SU-DHL-6 (cell line): ENCODE data around the gene SOCS1.
"Not testable (repeated sequence)": the region's sequence is repeated elsewhere in the genome, so short reads cannot be mapped to it uniquely, and the experiment has no call there.

ENCODE experiments used
- H2AFZ ChIP-seq: fragments of 200-600 bp; sonication (generic); 2 replicates; pipeline ENCODE4 v1.6.1; 2014; ENCODE audit warnings: low read depth, mild to moderate bottlenecking, moderate library complexity, mixed read lengths, antibody characterized with exemption, low read length; ENCODE audit not compliant: severe bottlenecking
- H3F3A ChIP-seq: fragments of 200-600 bp; shearing (Covaris generic); 2 replicates; pipeline ENCODE4 v1.6.0; 2016; ENCODE audit warnings: antibody characterized with exemption, mild to moderate bottlenecking; ENCODE audit not compliant: insufficient read depth
- H3K27ac ChIP-seq: fragments of 200-600 bp; sonication (generic); 2 replicates; pipeline ENCODE4 v1.5.1; 2016; ENCODE audit warnings: low read depth, mild to moderate bottlenecking, low read length, moderate library complexity, mixed read lengths
- H3K27me3 ChIP-seq: fragments of 200-600 bp; sonication (generic), shearing (Covaris generic); 2 replicates; pipeline ENCODE4 v1.6.0; 2014; ENCODE audit warnings: mild to moderate bottlenecking, low read length
- H3K36me3 ChIP-seq: fragments of 200-600 bp; sonication (generic); 2 replicates; pipeline ENCODE4 v1.6.1; 2014; ENCODE audit warnings: mild to moderate bottlenecking, low read length, mixed read lengths
- H3K4me2 ChIP-seq: fragments of 300-600, 200-600 bp; shearing (Covaris generic), sonication (generic); 2 replicates; pipeline ENCODE4 v1.6.0; 2014; ENCODE audit warnings: low read length, low read depth, mild to moderate bottlenecking; ENCODE audit not compliant: poor library complexity, severe bottlenecking
- H3K4me3 ChIP-seq: fragments of 200-600 bp; sonication (generic); 2 replicates; pipeline ENCODE4 v1.5.1; 2014; ENCODE audit warnings: antibody characterized with exemption, low read length, mild to moderate bottlenecking, mixed read lengths; ENCODE audit not compliant: insufficient read depth, poor library complexity, severe bottlenecking
- H3K79me2 ChIP-seq: fragments of 200-600 bp; sonication (generic); 2 replicates; pipeline ENCODE4 v1.6.1; 2014; ENCODE audit warnings: mild to moderate bottlenecking, low read length, moderate library complexity; ENCODE audit not compliant: insufficient read depth
- H3K9ac ChIP-seq: fragments of 200-600 bp; sonication (generic); 2 replicates; pipeline ENCODE4 v1.7.0; 2014; ENCODE audit warnings: mild to moderate bottlenecking, low read length
- H3K9me2 ChIP-seq: fragments of 200-600 bp; sonication (generic); replicated peaks from 2 replicates; pipeline ENCODE4 v1.6.1; 2014; ENCODE audit warnings: low read length; ENCODE audit not compliant: insufficient read depth
- H3K9me3 ChIP-seq: fragments of 200-600 bp; sonication (generic); 2 replicates; pipeline ENCODE4 v1.6.1; 2014; ENCODE audit warnings: low read length, mixed read lengths; ENCODE audit not compliant: insufficient read depth
- H4K20me1 ChIP-seq: fragments of 200-600 bp; sonication (generic); 2 replicates; pipeline ENCODE4 v1.6.1; 2014; ENCODE audit warnings: low read depth, mild to moderate bottlenecking, antibody characterized with exemption, low read length, moderate library complexity, mixed read lengths
- EZH2phosphoT487 ChIP-seq: fragments of 200-600 bp; sonication (generic), shearing (Covaris generic); conservative IDR thresholded peaks from 2 replicates; pipeline ENCODE4 v1.6.1; 2018; ENCODE audit warnings: mild to moderate bottlenecking, antibody characterized with exemption, low read length, moderate library complexity, mixed read lengths
- TF ChIP-seq, protein P1 (sequence below): fragments of 200-600 bp; sonication (generic); IDR thresholded peaks from one replicate; pipeline ENCODE4 v1.5.1; 2017; ENCODE audit warnings: antibody characterized with exemption, mild to moderate bottlenecking, low read length, moderate library complexity; ENCODE audit not compliant: insufficient read depth, poor library complexity, severe bottlenecking

SOCS1 gene

DNA sequence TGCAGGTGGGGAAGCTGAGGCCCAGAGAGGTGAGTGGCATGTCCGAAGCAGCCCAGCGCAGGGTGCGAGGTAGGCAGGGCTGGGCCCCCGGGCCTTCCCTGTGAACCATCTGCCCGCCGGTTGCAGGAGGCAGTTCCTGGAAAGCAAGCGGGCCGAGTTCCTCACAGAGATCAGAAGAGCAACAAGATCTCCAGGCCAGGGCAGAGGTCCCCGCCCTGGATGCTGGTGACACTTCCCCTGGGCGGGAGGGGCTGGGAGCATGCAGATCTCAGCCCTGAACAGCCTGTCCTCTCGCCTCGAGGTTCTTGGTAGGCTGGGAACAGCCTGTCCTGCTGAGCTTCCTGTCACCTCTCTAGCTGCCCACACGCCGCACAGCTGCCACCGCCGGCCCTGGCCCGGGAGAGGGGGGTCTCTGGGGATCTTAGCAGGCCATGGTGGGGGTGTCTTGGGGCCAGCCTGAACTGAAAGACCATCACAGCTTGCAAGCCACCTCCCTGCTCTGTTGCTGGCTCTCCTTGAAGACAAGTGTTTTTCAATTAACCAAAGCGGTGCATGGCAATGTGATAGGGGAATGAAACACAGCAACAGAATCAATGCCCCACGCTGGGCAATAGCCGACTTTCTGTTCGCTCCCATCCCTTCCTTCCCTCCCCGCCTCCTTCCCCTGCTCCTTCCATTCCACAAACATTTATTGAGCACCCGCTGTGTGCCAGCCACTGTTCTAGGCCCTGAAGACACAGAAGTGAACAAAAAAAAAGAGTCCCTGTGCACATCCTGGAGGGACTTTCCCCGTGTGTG, 31.7 kb downstream of the SOCS1 start:
- TF ChIP-seq, protein P1, sequence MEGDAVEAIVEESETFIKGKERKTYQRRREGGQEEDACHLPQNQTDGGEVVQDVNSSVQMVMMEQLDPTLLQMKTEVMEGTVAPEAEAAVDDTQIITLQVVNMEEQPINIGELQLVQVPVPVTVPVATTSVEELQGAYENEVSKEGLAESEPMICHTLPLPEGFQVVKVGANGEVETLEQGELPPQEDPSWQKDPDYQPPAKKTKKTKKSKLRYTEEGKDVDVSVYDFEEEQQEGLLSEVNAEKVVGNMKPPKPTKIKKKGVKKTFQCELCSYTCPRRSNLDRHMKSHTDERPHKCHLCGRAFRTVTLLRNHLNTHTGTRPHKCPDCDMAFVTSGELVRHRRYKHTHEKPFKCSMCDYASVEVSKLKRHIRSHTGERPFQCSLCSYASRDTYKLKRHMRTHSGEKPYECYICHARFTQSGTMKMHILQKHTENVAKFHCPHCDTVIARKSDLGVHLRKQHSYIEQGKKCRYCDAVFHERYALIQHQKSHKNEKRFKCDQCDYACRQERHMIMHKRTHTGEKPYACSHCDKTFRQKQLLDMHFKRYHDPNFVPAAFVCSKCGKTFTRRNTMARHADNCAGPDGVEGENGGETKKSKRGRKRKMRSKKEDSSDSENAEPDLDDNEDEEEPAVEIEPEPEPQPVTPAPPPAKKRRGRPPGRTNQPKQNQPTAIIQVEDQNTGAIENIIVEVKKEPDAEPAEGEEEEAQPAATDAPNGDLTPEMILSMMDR: no peak
- TF ChIP-seq EZH2phosphoT487: no peak
- Histone ChIP-seq H2AFZ (no peak overlapping the region), H3K36me3 (no peaks in the 10 kb centered on the region), H3K9me3 (no peaks in the 10 kb centered on the region), H3K79me2 (no peaks in the 10 kb centered on the region), H3K9me2 (no peaks in the 10 kb centered on the region), H3K4me3 (no peak overlapping the region), H3K27me3 (no peaks in the 10 kb centered on the region), H3K4me2 (no peak overlapping the region), H4K20me1 (no peaks in the 10 kb centered on the region), H3F3A (no peaks in the 10 kb centered on the region), H3K27ac (no peak overlapping the region), H3K9ac (no peak overlapping the region)

DNA sequence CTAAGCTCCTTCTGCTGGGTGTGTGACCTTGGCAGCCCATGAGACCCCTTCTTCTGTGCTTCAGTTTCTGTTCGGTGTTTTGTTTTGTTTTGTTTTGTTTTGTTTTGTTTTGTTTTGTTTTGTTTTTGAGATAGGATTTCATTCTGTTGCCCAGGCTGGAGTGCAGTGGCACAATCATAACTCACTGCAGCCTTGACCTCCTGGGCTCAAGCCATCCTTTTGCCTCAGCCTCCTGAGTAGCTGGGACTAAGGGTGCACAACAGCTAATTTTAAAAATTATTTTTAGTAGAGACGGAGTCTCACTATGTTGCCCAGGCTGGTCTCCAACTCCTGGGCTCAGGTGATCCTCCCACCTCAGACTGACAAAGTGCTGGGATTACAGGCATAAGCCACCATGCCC, 35.5 kb downstream of the SOCS1 start:
- not testable (repeated sequence) for H3K4me3 ChIP-seq, H4K20me1 ChIP-seq, H2AFZ ChIP-seq, H3K4me2 ChIP-seq, H3F3A ChIP-seq, H3K9ac ChIP-seq, H3K9me2 ChIP-seq, H3K36me3 ChIP-seq, H3K27me3 ChIP-seq, H3K9me3 ChIP-seq, H3K79me2 ChIP-seq, H3K27ac ChIP-seq

DNA sequence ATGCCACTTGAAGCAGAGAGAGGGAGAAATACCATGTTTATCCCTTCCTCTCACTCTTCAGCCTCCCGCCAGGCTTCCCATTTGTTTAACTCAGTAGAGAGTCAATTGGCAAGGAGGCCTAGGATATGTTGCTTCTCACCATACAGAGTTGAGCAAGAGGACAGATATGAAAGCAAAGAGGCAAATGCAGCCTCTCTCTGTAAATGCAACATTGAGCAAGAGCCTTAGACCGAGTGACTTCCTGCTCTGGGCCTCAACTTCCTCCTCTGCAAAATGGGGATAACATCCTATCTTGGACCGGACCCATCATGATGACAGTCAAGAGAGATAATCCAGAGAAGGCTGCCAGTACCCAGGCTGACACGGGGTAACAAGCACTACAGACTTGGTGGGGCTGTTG, 36.8 kb downstream of the SOCS1 start:
- no peak overlapping the region for H3K27ac ChIP-seq
- H3K27me3 ChIP-seq: no peaks in the 10 kb centered on the region
- H3K36me3 ChIP-seq: no peaks in the 10 kb centered on the region; the same call in 1 of the 2 replicates
- no peaks in the 10 kb centered on the region for H3K9me2 ChIP-seq
- no peaks in the 10 kb centered on the region for H3F3A ChIP-seq
- H4K20me1 ChIP-seq: no peaks in the 10 kb centered on the region
- TF ChIP-seq EZH2phosphoT487: no peak
- TF ChIP-seq, protein P1: no peak
- H3K79me2 ChIP-seq: no peaks in the 10 kb centered on the region
- H3K4me3 ChIP-seq: no peak overlapping the region
- H3K9me3 ChIP-seq: peaks cover 9% of the 10 kb centered on the region; the same call in 1 of the 2 replicates
- H2AFZ ChIP-seq: no peak overlapping the region
- H3K4me2 ChIP-seq: no peak overlapping the region
- H3K9ac ChIP-seq: no peak overlapping the region

DNA sequence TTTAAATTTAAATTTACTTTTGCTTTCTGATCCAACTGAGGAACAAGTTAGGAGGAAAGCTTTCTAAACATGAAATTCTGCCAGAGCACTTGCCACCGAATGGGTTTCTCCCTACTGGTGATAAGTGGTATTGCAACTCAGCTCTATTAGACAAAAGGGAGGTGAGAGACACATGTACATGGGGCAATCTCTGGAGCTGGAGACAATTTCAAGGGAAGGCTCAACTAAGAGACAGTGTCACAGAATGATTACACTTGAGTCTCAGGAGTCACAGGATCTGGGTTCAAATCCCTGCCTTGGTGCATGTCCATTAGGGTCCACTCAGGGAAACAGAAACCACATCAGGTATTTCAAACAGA, 37.4 kb downstream of the SOCS1 start:
- Histone ChIP-seq H3K9ac (no peak overlapping the region), H4K20me1 (no peaks in the 10 kb centered on the region), H3K9me3 (peaks cover 9% of the 10 kb centered on the region; the same call in 1 of the 2 replicates), H3F3A (no peaks in the 10 kb centered on the region), H3K36me3 (no peaks in the 10 kb centered on the region; the same call in 1 of the 2 replicates), H3K4me2 (no peak overlapping the region), H3K4me3 (no peak overlapping the region), H2AFZ (no peak overlapping the region), H3K27me3 (no peaks in the 10 kb centered on the region), H3K9me2 (no peaks in the 10 kb centered on the region), H3K27ac (no peak overlapping the region), H3K79me2 (no peaks in the 10 kb centered on the region)
- no peak for TF ChIP-seq EZH2phosphoT487
- TF ChIP-seq, protein P1: peak; percentile 45
